ENCODE data around the gene PSAT1. TPM values are rescaled to one million over a fixed set of nuclear protein-coding genes. Genes with fewer than 3 reads are reported as not detected.

Gene PSAT1
- polyA plus RNA-seq, 1 donor (not counting 4 experiments of a cell fraction or from before 2014, with no cell fraction given) = 88.9 TPM

DNA sequence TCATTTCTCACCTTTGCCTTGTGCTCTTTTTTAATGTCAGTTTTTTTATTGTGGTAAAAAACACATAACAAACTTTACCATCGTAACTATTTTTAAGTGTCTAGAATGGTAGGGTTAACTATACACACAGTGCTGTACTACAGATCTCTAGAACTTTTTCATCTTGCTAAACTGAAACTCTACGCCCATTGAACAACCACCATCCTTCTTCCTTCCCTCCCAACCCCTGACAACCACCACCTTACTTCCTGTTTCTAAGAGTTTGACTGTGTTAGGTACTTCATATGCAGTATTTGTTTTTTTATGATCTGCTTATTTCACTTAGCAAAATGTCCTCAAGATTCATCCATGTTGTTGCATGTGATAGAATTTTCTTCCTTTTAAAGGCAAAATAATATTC is 54.9 kb downstream of the PSAT1 start:
- no peaks in the 10 kb centered on the region for H3K36me3 ChIP-seq (ENCODE audit: control insufficient read depth in 2 of 2, extremely low read depth in 1 of 2, insufficient read depth in 2 of 2, low read length in 2 of 2)
- dilution Hi-C loops (cut with MboI; ENCODE audit: extremely low pct_ligation_motif_present, low sequenced_read_pairs) = no loop called here
- no peak overlapping the region for H3K4me2 ChIP-seq (ENCODE audit: control insufficient read depth, extremely low read depth, insufficient read depth, low read depth, low read length)
- no peaks in the 10 kb centered on the region for H3K79me2 ChIP-seq (ENCODE audit: control insufficient read depth, insufficient read depth, low read length)
- H2AFZ ChIP-seq (ENCODE audit: control insufficient read depth, low read length) = no peak overlapping the region
- no peaks in the 10 kb centered on the region for H3K27me3 ChIP-seq (ENCODE audit: control insufficient read depth, extremely low read depth, insufficient read depth, low read length)
- no peak overlapping the region for H3K27ac ChIP-seq (ENCODE audit: control insufficient read depth, insufficient read depth, low read length)
- no peaks in the 10 kb centered on the region for H3K9me1 ChIP-seq (ENCODE audit: control insufficient read depth, extremely low read depth, insufficient read depth, low read length)
- FAIRE-seq (no peak), DNase-seq (ENCODE audit: low read depth, low spot score) (no peak)
- no peak for TF ChIP-seq EZH2 (IDR thresholded peaks at IDR 0.05; ENCODE audit: low read length)
- TF ChIP-seq, protein P1, sequence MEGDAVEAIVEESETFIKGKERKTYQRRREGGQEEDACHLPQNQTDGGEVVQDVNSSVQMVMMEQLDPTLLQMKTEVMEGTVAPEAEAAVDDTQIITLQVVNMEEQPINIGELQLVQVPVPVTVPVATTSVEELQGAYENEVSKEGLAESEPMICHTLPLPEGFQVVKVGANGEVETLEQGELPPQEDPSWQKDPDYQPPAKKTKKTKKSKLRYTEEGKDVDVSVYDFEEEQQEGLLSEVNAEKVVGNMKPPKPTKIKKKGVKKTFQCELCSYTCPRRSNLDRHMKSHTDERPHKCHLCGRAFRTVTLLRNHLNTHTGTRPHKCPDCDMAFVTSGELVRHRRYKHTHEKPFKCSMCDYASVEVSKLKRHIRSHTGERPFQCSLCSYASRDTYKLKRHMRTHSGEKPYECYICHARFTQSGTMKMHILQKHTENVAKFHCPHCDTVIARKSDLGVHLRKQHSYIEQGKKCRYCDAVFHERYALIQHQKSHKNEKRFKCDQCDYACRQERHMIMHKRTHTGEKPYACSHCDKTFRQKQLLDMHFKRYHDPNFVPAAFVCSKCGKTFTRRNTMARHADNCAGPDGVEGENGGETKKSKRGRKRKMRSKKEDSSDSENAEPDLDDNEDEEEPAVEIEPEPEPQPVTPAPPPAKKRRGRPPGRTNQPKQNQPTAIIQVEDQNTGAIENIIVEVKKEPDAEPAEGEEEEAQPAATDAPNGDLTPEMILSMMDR (optimal IDR thresholded peaks at IDR 0.05 in 1 of 3, IDR thresholded peaks at IDR 0.05 in 1 of 3, conservative IDR thresholded peaks at IDR 0.05 in 1 of 3; ENCODE audit: extremely low read depth in 1 of 3, insufficient read depth in 2 of 3, low read length in 3 of 3) = no peak
- H3K4me3 ChIP-seq (ENCODE audit: control insufficient read depth in 2 of 3, extremely low read depth in 1 of 3, insufficient read depth in 2 of 3, low read depth in 1 of 3, low read length in 3 of 3) = no peak overlapping the region
- H3K9ac ChIP-seq (ENCODE audit: control insufficient read depth, extremely low read depth, insufficient read depth, low read length) = no peak overlapping the region
- H4K20me1 ChIP-seq (ENCODE audit: control insufficient read depth, extremely low read depth, insufficient read depth, low read length) = no peaks in the 10 kb centered on the region
- no peaks in the 10 kb centered on the region for H3K4me1 ChIP-seq (ENCODE audit: control insufficient read depth, extremely low read depth, insufficient read depth, low read length)
- no peaks in the 10 kb centered on the region for H3K9me3 ChIP-seq (ENCODE audit: control insufficient read depth, low read depth, low read length)

DNA sequence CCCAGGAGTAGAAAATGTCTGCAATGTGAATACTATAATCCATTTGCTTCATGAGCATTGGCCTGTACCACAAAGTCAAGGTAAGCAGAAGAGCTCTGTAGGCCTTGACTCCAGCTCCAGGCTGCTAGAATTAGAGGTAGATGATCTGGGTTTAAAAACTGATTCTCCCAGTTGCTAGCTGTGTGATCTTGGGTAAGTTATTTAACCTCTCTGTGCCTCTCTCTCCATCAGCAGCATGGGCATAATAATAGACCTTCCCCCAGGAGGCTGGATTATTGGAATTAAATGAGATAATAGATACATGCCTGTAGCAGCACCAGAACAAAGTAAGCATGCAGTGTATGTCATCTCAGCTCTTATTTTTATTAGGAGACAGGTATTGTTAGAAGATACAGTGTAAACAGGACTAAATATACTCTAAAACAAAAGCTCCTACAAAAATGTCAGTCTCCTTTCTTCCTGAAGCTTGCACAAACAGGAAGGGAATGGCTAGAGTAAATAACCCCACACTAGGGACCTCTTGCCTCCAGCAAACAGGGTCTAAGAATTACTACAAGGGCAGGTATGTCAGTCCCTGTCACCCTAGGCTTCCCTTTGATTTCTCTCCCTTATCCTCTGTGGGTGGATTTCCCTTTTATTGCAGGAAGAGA is 57.5 kb downstream of the PSAT1 start:
- H3K27ac ChIP-seq (ENCODE audit: control insufficient read depth, insufficient read depth, low read length) = no peak overlapping the region
- dilution Hi-C loops (cut with MboI; ENCODE audit: extremely low pct_ligation_motif_present, low sequenced_read_pairs) = no loop called here
- H4K20me1 ChIP-seq (ENCODE audit: control insufficient read depth, extremely low read depth, insufficient read depth, low read length) = no peaks in the 10 kb centered on the region
- no peak overlapping the region for H3K4me2 ChIP-seq (ENCODE audit: control insufficient read depth, extremely low read depth, insufficient read depth, low read depth, low read length)
- H2AFZ ChIP-seq (ENCODE audit: control insufficient read depth, low read length) = no peak overlapping the region
- no peaks in the 10 kb centered on the region for H3K27me3 ChIP-seq (ENCODE audit: control insufficient read depth, extremely low read depth, insufficient read depth, low read length)
- no peaks in the 10 kb centered on the region for H3K9me3 ChIP-seq (ENCODE audit: control insufficient read depth, low read depth, low read length)
- TF ChIP-seq EZH2 (IDR thresholded peaks at IDR 0.05; ENCODE audit: low read length) = no peak
- TF ChIP-seq, protein P1 (optimal IDR thresholded peaks at IDR 0.05 in 1 of 3, IDR thresholded peaks at IDR 0.05 in 1 of 3, conservative IDR thresholded peaks at IDR 0.05 in 1 of 3; ENCODE audit: extremely low read depth in 1 of 3, insufficient read depth in 2 of 3, low read length in 3 of 3) = no peak
- H3K4me1 ChIP-seq (ENCODE audit: control insufficient read depth, extremely low read depth, insufficient read depth, low read length) = no peaks in the 10 kb centered on the region
- no peaks in the 10 kb centered on the region for H3K79me2 ChIP-seq (ENCODE audit: control insufficient read depth, insufficient read depth, low read length)
- no peak for FAIRE-seq
- no peaks in the 10 kb centered on the region for H3K9me1 ChIP-seq (ENCODE audit: control insufficient read depth, extremely low read depth, insufficient read depth, low read length)
- no peak overlapping the region for H3K9ac ChIP-seq (ENCODE audit: control insufficient read depth, extremely low read depth, insufficient read depth, low read length)
- DNase-seq (ENCODE audit: low read depth, low spot score) = no peak
- H3K4me3 ChIP-seq (ENCODE audit: control insufficient read depth in 2 of 3, extremely low read depth in 1 of 3, insufficient read depth in 2 of 3, low read depth in 1 of 3, low read length in 3 of 3) = no peak overlapping the region
- no peaks in the 10 kb centered on the region for H3K36me3 ChIP-seq (ENCODE audit: control insufficient read depth in 2 of 2, extremely low read depth in 1 of 2, insufficient read depth in 2 of 2, low read length in 2 of 2)

Measured in keratinocyte (primary cell).